Measurements from ENCODE around the gene GPC5.

- no peak for TF ChIP-seq POLR2A (IDR thresholded peaks at IDR 0.05)
- TF ChIP-seq, protein P1, sequence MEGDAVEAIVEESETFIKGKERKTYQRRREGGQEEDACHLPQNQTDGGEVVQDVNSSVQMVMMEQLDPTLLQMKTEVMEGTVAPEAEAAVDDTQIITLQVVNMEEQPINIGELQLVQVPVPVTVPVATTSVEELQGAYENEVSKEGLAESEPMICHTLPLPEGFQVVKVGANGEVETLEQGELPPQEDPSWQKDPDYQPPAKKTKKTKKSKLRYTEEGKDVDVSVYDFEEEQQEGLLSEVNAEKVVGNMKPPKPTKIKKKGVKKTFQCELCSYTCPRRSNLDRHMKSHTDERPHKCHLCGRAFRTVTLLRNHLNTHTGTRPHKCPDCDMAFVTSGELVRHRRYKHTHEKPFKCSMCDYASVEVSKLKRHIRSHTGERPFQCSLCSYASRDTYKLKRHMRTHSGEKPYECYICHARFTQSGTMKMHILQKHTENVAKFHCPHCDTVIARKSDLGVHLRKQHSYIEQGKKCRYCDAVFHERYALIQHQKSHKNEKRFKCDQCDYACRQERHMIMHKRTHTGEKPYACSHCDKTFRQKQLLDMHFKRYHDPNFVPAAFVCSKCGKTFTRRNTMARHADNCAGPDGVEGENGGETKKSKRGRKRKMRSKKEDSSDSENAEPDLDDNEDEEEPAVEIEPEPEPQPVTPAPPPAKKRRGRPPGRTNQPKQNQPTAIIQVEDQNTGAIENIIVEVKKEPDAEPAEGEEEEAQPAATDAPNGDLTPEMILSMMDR (IDR thresholded peaks at IDR 0.05), result no peak
Observed at GRCh38 chr13:92259046-92259445, 860.6 kb downstream of the GPC5 start.

All from uterus (tissue), 2 donors.